ENCODE results near the gene ING1.
A peak's percentile ranks its signal among the peaks of the same experiment; 100 is the strongest.
"Not testable (repeated sequence)": the region's sequence is repeated elsewhere in the genome, so short reads cannot be mapped to it uniquely, and the experiment has no call there.

Gene ING1

GRCh38 chr13:110715395-110716246 is 2.1 kb downstream of the ING1 start:
- Histone ChIP-seq H3K4me1 (ENCODE audit: insufficient read depth, poor library complexity, severe bottlenecking) (peaks cover 4% of the 10 kb centered on the region), H3K36me3 (ENCODE audit: low read depth) (peaks cover 7% of the 10 kb centered on the region), H3K27ac (ENCODE audit: poor library complexity, severe bottlenecking) (peak overlapping the region; percentile 83), H3K27me3 (ENCODE audit: insufficient read depth, poor library complexity, severe bottlenecking) (no peaks in the 10 kb centered on the region), H3K9me3 (ENCODE audit: severe bottlenecking) (no peaks in the 10 kb centered on the region), H3K4me3 (ENCODE audit: severe bottlenecking) (peak overlapping the region; percentile 79)
- TF ChIP-seq CTCF (IDR thresholded peaks at IDR 0.05; ENCODE audit: poor library complexity, severe bottlenecking) = peak; percentile 14
- ATAC-seq (ENCODE audit: low read depth) (peak; percentile 79), DNase-seq (ENCODE audit: low spot score) (peak; percentile 98)

DNA sequence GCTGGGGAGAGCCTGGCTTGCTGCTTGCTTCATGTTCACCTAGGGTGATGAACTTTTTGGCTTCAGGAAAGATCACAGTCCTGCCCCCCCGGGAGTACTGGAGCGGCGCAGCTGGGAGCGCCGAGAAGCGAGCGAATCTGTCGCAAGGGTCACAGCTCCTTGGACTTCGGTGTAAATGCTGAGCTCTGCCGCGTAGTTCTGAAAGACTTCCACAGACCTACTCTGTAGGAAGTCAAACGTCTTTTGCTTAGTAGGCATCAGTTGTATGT is 2.7 kb downstream of the ING1 start:
- H3K27ac ChIP-seq (ENCODE audit: poor library complexity, severe bottlenecking) = peak overlapping the region; percentile 24
- H3K4me1 ChIP-seq (ENCODE audit: insufficient read depth, poor library complexity, severe bottlenecking) = peaks cover 4% of the 10 kb centered on the region
- no peaks in the 10 kb centered on the region for H3K27me3 ChIP-seq (ENCODE audit: insufficient read depth, poor library complexity, severe bottlenecking)
- TF ChIP-seq CTCF (IDR thresholded peaks at IDR 0.05; ENCODE audit: poor library complexity, severe bottlenecking) = no peak
- ATAC-seq (ENCODE audit: low read depth) (no peak), DNase-seq (ENCODE audit: low spot score) (no peak)
- peak overlapping the region; percentile 79 for H3K4me3 ChIP-seq (ENCODE audit: severe bottlenecking)
- peaks cover 10% of the 10 kb centered on the region for H3K36me3 ChIP-seq (ENCODE audit: low read depth)
- no peaks in the 10 kb centered on the region for H3K9me3 ChIP-seq (ENCODE audit: severe bottlenecking)

DNA sequence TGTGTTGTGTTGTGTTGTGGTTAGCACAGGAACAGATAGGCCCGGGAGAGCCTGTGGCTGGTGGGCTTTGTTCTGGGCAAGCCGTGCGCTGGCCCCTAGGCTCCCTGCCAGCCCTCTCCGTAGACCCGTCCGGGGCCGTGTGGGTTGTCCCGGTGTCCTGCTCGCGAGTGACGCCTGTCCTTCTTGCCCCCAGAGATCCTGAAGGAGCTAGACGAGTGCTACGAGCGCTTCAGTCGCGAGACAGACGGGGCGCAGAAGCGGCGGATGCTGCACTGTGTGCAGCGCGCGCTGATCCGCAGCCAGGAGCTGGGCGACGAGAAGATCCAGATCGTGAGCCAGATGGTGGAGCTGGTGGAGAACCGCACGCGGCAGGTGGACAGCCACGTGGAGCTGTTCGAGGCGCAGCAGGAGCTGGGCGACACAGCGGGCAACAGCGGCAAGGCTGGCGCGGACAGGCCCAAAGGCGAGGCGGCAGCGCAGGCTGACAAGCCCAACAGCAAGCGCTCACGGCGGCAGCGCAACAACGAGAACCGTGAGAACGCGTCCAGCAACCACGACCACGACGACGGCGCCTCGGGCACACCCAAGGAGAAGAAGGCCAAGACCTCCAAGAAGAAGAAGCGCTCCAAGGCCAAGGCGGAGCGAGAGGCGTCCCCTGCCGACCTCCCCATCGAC is 5.7 kb downstream of the ING1 start:
- Histone ChIP-seq H3K4me1 (ENCODE audit: insufficient read depth, poor library complexity, severe bottlenecking) (peaks cover 4% of the 10 kb centered on the region), H3K27ac (ENCODE audit: poor library complexity, severe bottlenecking) (no peak overlapping the region), H3K9me3 (ENCODE audit: severe bottlenecking) (no peaks in the 10 kb centered on the region), H3K36me3 (ENCODE audit: low read depth) (peaks cover 10% of the 10 kb centered on the region), H3K4me3 (ENCODE audit: severe bottlenecking) (no peak overlapping the region), H3K27me3 (ENCODE audit: insufficient read depth, poor library complexity, severe bottlenecking) (no peaks in the 10 kb centered on the region)
- no peak for ATAC-seq (ENCODE audit: low read depth)
- no peak for TF ChIP-seq CTCF (IDR thresholded peaks at IDR 0.05; ENCODE audit: poor library complexity, severe bottlenecking)
- no peak for DNase-seq (ENCODE audit: low spot score)

GRCh38 chr13:110722971-110723370 is 9.5 kb downstream of the ING1 start:
- no peak for TF ChIP-seq CTCF (IDR thresholded peaks at IDR 0.05; ENCODE audit: poor library complexity, severe bottlenecking)
- ATAC-seq (ENCODE audit: low read depth) (no peak), DNase-seq (ENCODE audit: low spot score) (no peak)
- no peaks in the 10 kb centered on the region for H3K4me1 ChIP-seq (ENCODE audit: insufficient read depth, poor library complexity, severe bottlenecking)
- no peaks in the 10 kb centered on the region for H3K9me3 ChIP-seq (ENCODE audit: severe bottlenecking)
- peaks cover 10% of the 10 kb centered on the region for H3K36me3 ChIP-seq (ENCODE audit: low read depth)
- no peak overlapping the region for H3K4me3 ChIP-seq (ENCODE audit: severe bottlenecking)
- H3K27me3 ChIP-seq (ENCODE audit: insufficient read depth, poor library complexity, severe bottlenecking) = no peaks in the 10 kb centered on the region
- no peak overlapping the region for H3K27ac ChIP-seq (ENCODE audit: poor library complexity, severe bottlenecking)

DNA sequence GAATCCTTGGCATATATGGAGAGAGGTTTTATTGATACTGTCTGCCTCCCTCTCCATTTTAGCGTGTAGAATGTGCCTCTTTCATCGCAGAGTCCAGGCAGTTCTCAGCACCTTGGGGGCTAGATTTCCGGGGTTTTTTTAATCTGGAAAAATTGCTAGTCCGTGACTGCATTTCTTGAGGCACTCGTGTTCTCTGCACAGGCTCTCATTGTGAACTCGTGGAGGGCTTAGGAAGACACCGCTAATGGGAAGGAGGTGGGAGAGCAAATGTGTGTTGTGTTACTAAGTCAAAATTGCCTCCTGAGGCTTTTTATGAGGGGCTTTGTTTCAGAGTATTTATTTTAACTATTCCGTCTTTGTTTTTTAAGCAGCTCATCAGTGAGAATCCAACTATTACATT is 10.1 kb downstream of the ING1 start:
- no peak for ATAC-seq (ENCODE audit: low read depth)
- H3K4me3 ChIP-seq (ENCODE audit: severe bottlenecking) = no peak overlapping the region
- DNase-seq (ENCODE audit: low spot score) = no peak
- H3K9me3 ChIP-seq (ENCODE audit: severe bottlenecking) = no peaks in the 10 kb centered on the region
- H3K27ac ChIP-seq (ENCODE audit: poor library complexity, severe bottlenecking) = no peak overlapping the region
- H3K4me1 ChIP-seq (ENCODE audit: insufficient read depth, poor library complexity, severe bottlenecking) = no peaks in the 10 kb centered on the region
- no peaks in the 10 kb centered on the region for H3K27me3 ChIP-seq (ENCODE audit: insufficient read depth, poor library complexity, severe bottlenecking)
- peaks cover 10% of the 10 kb centered on the region for H3K36me3 ChIP-seq (ENCODE audit: low read depth)
- no peak for TF ChIP-seq CTCF (IDR thresholded peaks at IDR 0.05; ENCODE audit: poor library complexity, severe bottlenecking)

- not testable (repeated sequence) for H3K36me3 ChIP-seq (ENCODE audit: low read depth); H3K27me3 ChIP-seq (ENCODE audit: insufficient read depth, poor library complexity, severe bottlenecking); H3K9me3 ChIP-seq (ENCODE audit: severe bottlenecking); H3K27ac ChIP-seq (ENCODE audit: poor library complexity, severe bottlenecking); ATAC-seq (ENCODE audit: low read depth); DNase-seq (ENCODE audit: low spot score); H3K4me3 ChIP-seq (ENCODE audit: severe bottlenecking); H3K4me1 ChIP-seq (ENCODE audit: insufficient read depth, poor library complexity, severe bottlenecking)
These were observed 12.7 kb downstream of the ING1 start for GRCh38 chr13:110726153-110726552.
